ENCODE data around the gene CECR2. TPM values are rescaled to one million over a fixed set of nuclear protein-coding genes. Genes with fewer than 3 reads are reported as not detected.

The CECR2 gene
- total RNA-seq, 1 donor from 2014 or later = 0.24 TPM

- Mint-ChIP-seq H3K27me3 (ENCODE audit: unreplicated experiment) (peaks cover 2% of the 10 kb centered on the region), H3K9me3 (ENCODE audit: unreplicated experiment) (no peaks in the 10 kb centered on the region), H3K27ac (ENCODE audit: unreplicated experiment) (no peak overlapping the region), H3K36me3 (ENCODE audit: unreplicated experiment) (no peaks in the 10 kb centered on the region), H3K4me3 (ENCODE audit: unreplicated experiment) (no peak overlapping the region), H3K4me1 (ENCODE audit: unreplicated experiment) (peaks cover 6% of the 10 kb centered on the region)
- TF ChIP-seq, protein P1, sequence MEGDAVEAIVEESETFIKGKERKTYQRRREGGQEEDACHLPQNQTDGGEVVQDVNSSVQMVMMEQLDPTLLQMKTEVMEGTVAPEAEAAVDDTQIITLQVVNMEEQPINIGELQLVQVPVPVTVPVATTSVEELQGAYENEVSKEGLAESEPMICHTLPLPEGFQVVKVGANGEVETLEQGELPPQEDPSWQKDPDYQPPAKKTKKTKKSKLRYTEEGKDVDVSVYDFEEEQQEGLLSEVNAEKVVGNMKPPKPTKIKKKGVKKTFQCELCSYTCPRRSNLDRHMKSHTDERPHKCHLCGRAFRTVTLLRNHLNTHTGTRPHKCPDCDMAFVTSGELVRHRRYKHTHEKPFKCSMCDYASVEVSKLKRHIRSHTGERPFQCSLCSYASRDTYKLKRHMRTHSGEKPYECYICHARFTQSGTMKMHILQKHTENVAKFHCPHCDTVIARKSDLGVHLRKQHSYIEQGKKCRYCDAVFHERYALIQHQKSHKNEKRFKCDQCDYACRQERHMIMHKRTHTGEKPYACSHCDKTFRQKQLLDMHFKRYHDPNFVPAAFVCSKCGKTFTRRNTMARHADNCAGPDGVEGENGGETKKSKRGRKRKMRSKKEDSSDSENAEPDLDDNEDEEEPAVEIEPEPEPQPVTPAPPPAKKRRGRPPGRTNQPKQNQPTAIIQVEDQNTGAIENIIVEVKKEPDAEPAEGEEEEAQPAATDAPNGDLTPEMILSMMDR (IDR thresholded peaks at IDR 0.05) = no peak
- DNase-seq (ENCODE audit: extremely low spot score, unreplicated experiment) = no peak
Measured at GRCh38 chr22:17549183-17549582, 179.9 kb downstream of the CECR2 start.

DNA sequence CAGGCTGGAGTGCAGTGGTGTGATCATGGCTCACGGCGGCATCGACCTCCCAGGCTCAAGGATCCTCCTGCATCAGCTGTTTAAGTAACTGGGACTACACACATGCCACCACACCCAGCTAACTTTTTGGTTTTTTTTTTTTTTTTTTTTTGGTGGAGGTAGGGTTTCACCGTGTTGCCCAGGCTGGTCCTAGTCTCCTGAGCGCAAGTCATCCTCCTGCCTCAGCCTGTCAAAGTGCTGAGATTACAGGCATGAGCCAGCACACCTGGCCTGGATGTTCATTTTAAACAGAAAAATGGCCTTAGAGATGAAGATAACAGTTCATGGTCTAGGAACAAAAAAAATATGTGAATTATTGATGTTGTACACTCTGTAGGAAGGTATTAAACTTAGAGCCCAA lies 180.4 kb downstream of the CECR2 start:
- H3K27me3 Mint-ChIP-seq (ENCODE audit: unreplicated experiment) = peaks cover 2% of the 10 kb centered on the region
- no peak for DNase-seq (ENCODE audit: extremely low spot score, unreplicated experiment)
- H3K36me3 Mint-ChIP-seq (ENCODE audit: unreplicated experiment) = no peaks in the 10 kb centered on the region
- H3K4me1 Mint-ChIP-seq (ENCODE audit: unreplicated experiment) = peaks cover 6% of the 10 kb centered on the region
- TF ChIP-seq, protein P1 (IDR thresholded peaks at IDR 0.05) = no peak
- H3K27ac Mint-ChIP-seq (ENCODE audit: unreplicated experiment) = no peak overlapping the region
- H3K9me3 Mint-ChIP-seq (ENCODE audit: unreplicated experiment) = no peaks in the 10 kb centered on the region
- no peak overlapping the region for H3K4me3 Mint-ChIP-seq (ENCODE audit: unreplicated experiment)

- Mint-ChIP-seq H3K4me1 (ENCODE audit: unreplicated experiment) (peaks cover 6% of the 10 kb centered on the region), H3K9me3 (ENCODE audit: unreplicated experiment) (no peaks in the 10 kb centered on the region), H3K36me3 (ENCODE audit: unreplicated experiment) (no peaks in the 10 kb centered on the region), H3K27me3 (ENCODE audit: unreplicated experiment) (peaks cover 2% of the 10 kb centered on the region), H3K27ac (ENCODE audit: unreplicated experiment) (no peak overlapping the region), H3K4me3 (ENCODE audit: unreplicated experiment) (no peak overlapping the region)
- TF ChIP-seq, protein P1 (IDR thresholded peaks at IDR 0.05) = no peak
- DNase-seq (ENCODE audit: extremely low spot score, unreplicated experiment) = no peak
Measured at GRCh38 chr22:17552737-17553136, 183.5 kb downstream of the CECR2 start.

DNA sequence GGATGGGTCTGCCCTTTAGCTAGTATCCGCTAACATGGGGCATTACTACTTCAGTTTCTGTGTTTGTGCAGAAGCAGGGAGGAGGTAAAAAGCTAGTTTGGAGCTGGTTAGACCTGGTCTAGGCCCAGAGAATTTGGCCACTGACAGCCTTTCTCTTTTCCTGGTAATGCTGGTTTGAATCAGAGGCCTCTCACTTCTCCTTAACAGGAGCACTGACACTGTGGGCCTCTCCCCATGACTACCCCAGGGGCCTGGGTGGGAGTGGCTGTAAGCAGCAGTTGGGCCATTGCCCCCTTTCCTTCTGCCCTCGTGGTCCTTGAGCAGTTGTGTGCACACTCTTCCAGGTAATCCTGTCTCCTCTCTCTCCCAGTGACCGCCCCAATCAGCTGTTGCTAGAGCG lies 185.6 kb downstream of the CECR2 start:
- no peak overlapping the region for H3K4me3 Mint-ChIP-seq (ENCODE audit: unreplicated experiment)
- DNase-seq (ENCODE audit: extremely low spot score, unreplicated experiment) = no peak
- TF ChIP-seq, protein P1 (IDR thresholded peaks at IDR 0.05) = no peak
- no peak overlapping the region for H3K27ac Mint-ChIP-seq (ENCODE audit: unreplicated experiment)
- H3K4me1 Mint-ChIP-seq (ENCODE audit: unreplicated experiment) = peaks cover 6% of the 10 kb centered on the region
- H3K27me3 Mint-ChIP-seq (ENCODE audit: unreplicated experiment) = peaks cover 2% of the 10 kb centered on the region
- H3K9me3 Mint-ChIP-seq (ENCODE audit: unreplicated experiment) = no peaks in the 10 kb centered on the region
- no peaks in the 10 kb centered on the region for H3K36me3 Mint-ChIP-seq (ENCODE audit: unreplicated experiment)

- Mint-ChIP-seq H3K4me3 (ENCODE audit: unreplicated experiment) (no peak overlapping the region), H3K27me3 (ENCODE audit: unreplicated experiment) (no peaks in the 10 kb centered on the region), H3K9me3 (ENCODE audit: unreplicated experiment) (no peaks in the 10 kb centered on the region), H3K4me1 (ENCODE audit: unreplicated experiment) (peaks cover 9% of the 10 kb centered on the region), H3K36me3 (ENCODE audit: unreplicated experiment) (no peaks in the 10 kb centered on the region), H3K27ac (ENCODE audit: unreplicated experiment) (no peak overlapping the region)
- TF ChIP-seq, protein P1 (IDR thresholded peaks at IDR 0.05) = no peak
- DNase-seq (ENCODE audit: extremely low spot score, unreplicated experiment) = no peak
Measured at GRCh38 chr22:17559188-17559587, 189.9 kb downstream of the CECR2 start.
